ENCODE data around the gene KLK1. TPM values are rescaled to one million over a fixed set of nuclear protein-coding genes. Genes with fewer than 3 reads are reported as not detected.

KLK1 gene
- total RNA-seq, 1 donor from 2014 or later, result 13.0 TPM

DNA sequence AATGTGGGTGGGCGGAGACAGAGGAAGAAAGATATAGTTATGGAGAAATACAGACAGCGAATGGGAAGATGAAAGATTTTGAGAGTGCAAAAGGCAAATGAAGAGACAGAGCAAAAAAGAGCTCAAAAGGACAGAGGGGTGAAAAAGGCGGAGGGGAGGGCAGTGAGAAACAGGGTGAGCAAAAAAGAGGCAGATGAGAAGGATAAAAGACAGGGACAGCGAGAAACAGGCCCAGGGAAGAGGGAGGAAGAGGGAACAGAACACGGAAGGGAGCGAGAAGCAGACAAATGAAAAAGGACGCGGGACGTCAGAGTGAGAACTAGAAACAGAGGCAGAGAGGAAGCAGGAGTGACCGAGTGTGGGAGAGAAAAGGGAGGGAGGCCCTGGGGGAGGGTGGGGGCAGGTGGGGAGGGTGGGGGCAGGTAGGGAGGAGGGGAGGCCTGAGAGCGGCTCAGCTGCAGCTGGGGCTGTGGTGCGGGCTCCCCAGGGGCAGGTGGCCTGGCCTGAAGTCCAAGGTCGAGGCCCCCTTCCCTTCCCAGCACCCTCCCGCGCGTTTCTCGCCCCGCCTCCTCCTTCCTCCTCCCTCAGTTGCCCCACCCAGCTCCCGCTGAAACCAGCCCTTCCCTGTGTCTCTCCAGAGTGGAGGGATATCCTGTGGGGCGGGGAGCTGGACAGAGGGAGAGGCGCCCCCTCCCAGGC, 2.9 kb downstream of the KLK1 start:
- Mint-ChIP-seq H3K4me3 (peak overlapping the region; percentile 74), H3K4me1 (peaks cover 69% of the 10 kb centered on the region), H3K27me3 (peaks cover 5% of the 10 kb centered on the region), H3K27ac (peak overlapping the region; percentile 71), H3K36me3 (ENCODE audit: low read depth) (no peaks in the 10 kb centered on the region), H3K9me3 (no peaks in the 10 kb centered on the region)
- ATAC-seq (ENCODE audit: low read depth) (no peak), DNase-seq (no peak)
- TF ChIP-seq, protein P1, sequence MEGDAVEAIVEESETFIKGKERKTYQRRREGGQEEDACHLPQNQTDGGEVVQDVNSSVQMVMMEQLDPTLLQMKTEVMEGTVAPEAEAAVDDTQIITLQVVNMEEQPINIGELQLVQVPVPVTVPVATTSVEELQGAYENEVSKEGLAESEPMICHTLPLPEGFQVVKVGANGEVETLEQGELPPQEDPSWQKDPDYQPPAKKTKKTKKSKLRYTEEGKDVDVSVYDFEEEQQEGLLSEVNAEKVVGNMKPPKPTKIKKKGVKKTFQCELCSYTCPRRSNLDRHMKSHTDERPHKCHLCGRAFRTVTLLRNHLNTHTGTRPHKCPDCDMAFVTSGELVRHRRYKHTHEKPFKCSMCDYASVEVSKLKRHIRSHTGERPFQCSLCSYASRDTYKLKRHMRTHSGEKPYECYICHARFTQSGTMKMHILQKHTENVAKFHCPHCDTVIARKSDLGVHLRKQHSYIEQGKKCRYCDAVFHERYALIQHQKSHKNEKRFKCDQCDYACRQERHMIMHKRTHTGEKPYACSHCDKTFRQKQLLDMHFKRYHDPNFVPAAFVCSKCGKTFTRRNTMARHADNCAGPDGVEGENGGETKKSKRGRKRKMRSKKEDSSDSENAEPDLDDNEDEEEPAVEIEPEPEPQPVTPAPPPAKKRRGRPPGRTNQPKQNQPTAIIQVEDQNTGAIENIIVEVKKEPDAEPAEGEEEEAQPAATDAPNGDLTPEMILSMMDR (IDR thresholded peaks at IDR 0.05), result no peak
- intact Hi-C loops (cut with micrococcal nuclease), result no loop called here
- ChIA-PET POLR2A (interaction anchor here (0.7 to 1.8 kb wide), 2 partner anchors 16 to 1285 kb away, joined by 3 to 11 read pairs; no protein-coding TSS in a partner anchor), CTCF (no interaction called here)

DNA sequence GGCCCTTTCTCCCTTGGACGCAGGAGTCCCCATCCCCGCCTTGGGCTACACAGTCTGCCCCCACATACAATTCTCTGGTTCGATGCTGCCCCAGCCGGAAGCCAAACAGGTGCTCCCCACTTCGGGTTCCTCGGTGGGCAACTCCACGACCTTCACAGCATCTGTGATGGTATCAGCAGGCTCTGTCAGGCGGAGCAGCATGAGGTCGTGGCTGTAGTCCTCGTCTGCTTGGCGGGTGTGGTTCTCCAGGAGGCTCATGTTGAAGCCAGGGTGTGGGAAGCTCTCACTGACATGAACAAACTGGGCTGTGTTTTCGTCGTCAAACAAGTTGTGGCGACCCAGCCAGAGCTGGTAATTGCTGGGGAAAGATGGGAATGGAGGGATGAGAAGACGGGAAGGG, 3.5 kb downstream of the KLK1 start:
- H3K27me3 Mint-ChIP-seq, result peaks cover 7% of the 10 kb centered on the region
- intact Hi-C loops (cut with micrococcal nuclease), result no loop called here
- peak overlapping the region; percentile 71 for H3K27ac Mint-ChIP-seq

DNA sequence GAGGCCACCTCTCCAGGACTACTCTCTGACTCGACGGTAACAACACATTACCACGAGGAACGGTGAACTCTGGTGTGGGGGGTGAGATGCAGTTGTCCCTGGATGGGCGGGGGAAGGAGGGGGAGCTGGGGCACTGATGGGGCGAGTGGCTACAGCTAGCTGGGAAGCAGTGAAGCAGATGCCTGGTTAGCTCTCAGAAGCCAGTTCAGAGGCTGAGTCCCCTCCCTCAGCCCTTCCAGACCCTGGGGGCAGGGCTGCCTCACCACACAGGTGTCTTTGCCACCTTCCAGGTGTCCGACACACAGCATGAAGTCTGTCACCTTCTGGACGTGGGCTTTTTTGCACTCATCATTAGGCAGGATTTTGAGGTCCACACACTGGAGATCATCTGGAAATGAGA, 4.0 kb downstream of the KLK1 start:
- intact Hi-C loops (cut with micrococcal nuclease), result no loop called here
- TF ChIP-seq, protein P1 (IDR thresholded peaks at IDR 0.05), result no peak
- no peaks in the 10 kb centered on the region for H3K36me3 Mint-ChIP-seq (ENCODE audit: low read depth)
- CTCF ChIA-PET, result no interaction called here
- peak overlapping the region; percentile 74 for H3K4me3 Mint-ChIP-seq
- H3K9me3 Mint-ChIP-seq, result no peaks in the 10 kb centered on the region
- H3K27ac Mint-ChIP-seq, result peak overlapping the region; percentile 71
- peaks cover 69% of the 10 kb centered on the region for H3K4me1 Mint-ChIP-seq
- ATAC-seq (ENCODE audit: low read depth) (no peak), DNase-seq (no peak)
- H3K27me3 Mint-ChIP-seq, result peaks cover 10% of the 10 kb centered on the region
- POLR2A ChIA-PET, result interaction anchor here (0.6 to 1.8 kb wide), 4 partner anchors 15 to 488 kb away, joined by 4 to 11 read pairs (median 5); no protein-coding TSS in a partner anchor

More for the DNA sequence above, 3.5 kb downstream of the KLK1 start:
- no peak for DNase-seq
- CTCF ChIA-PET, result no interaction called here
- ATAC-seq (ENCODE audit: low read depth), result no peak
- TF ChIP-seq, protein P1 (IDR thresholded peaks at IDR 0.05), result no peak
- Mint-ChIP-seq H3K4me3 (peak overlapping the region; percentile 74), H3K4me1 (peaks cover 69% of the 10 kb centered on the region), H3K9me3 (no peaks in the 10 kb centered on the region), H3K36me3 (ENCODE audit: low read depth) (no peaks in the 10 kb centered on the region)
- POLR2A ChIA-PET, result interaction anchor here (0.6 to 1.8 kb wide), 5 partner anchors 16 to 1285 kb away, joined by 3 to 11 read pairs (median 5); no protein-coding TSS in a partner anchor

DNA sequence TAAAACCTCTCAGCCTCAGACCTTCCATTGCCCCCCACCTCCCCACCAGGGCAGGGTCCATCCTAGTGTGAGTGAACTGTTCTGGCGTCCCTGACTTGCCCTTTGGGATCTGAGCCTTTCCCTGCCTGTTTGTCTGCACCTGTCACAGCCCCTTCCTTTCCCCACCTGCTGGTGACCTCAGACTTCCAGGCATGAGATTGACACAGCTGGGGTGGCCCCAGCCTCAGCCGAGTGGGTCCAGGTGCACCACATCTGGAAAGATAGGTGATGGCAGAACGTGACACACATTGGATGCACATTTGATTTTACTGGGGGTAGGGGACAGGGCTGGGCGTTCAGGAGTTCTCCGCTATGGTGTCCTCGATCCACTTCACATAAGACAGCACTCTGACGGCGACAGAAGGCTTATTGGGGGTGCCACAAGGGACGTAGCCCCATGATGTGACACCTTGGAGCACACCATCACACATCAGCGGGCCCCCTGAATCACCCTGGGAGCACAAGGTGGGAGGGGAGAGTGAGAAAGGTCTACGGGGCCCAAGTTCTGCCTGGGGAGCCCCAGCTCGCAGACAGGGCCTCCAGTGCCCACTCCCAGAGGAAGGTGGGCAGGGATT, 4.6 kb downstream of the KLK1 start:
- no peak for ATAC-seq (ENCODE audit: low read depth)
- Mint-ChIP-seq H3K9me3 (no peaks in the 10 kb centered on the region), H3K27ac (peak overlapping the region; percentile 90), H3K27me3 (peaks cover 13% of the 10 kb centered on the region), H3K4me3 (peak overlapping the region; percentile 88), H3K36me3 (ENCODE audit: low read depth) (no peaks in the 10 kb centered on the region), H3K4me1 (peaks cover 69% of the 10 kb centered on the region)
- ChIA-PET POLR2A (interaction anchor here (0.7 to 2.0 kb wide), 4 partner anchors 14 to 443 kb away, joined by 3 to 30 read pairs (median 8); no protein-coding TSS in a partner anchor), CTCF (no interaction called here)
- no peak for DNase-seq
- TF ChIP-seq, protein P1 (IDR thresholded peaks at IDR 0.05), result no peak
- intact Hi-C loops (cut with micrococcal nuclease), result loop anchor here (1.0 kb wide), 2 partner anchors 17 to 77 kb away; no protein-coding TSS in a partner anchor
